ENCODE measurements around the gene FBN1. TPM values are rescaled to one million over a fixed set of nuclear protein-coding genes. Genes with fewer than 3 reads are reported as not detected.
A peak's percentile ranks its signal among the peaks of the same experiment; 100 is the strongest.

FBN1 gene
- total RNA-seq, 1 donor from 2014 or later = 1,183 TPM

DNA sequence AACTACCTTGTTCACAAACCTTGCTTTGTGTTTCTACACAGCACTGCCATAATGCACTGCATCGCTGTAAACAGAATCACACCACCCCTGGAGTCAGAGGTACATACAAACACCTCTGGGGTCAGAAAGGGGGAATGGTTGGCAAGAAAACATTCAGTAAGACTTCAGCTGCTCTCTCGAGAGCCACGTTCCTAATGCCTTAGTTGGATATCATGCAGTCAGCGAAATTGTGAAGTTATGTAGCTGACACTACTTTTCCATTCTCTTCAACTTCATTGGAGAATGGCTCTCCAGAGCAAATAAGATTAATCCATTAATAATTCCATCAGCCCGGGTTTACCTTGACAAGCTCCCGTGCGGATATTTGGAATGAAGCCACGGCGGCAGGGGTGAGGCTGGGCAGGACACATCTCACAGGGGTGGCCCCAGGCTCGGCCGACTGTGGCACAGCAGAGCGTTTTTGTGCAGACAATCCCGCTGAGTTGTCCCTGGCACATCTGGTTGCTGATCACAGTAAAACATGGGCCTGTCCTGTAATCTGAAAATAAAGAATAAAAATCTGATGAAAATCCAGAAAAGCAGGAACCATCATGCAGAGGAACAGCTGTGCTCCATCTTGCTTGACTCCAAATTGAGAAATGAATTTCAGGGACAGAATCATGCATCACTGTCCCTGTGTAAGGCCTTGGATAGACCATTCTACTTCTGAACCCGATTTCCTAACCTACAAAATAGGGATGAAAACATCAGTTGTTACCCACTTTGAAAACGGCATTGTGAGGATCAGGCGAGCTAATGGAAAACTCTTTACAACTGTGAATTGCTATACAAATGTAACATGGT, 108.0 kb downstream of the FBN1 start:
- DNase-seq (ENCODE audit: low spot score) = no peak
- H3K9me3 Mint-ChIP-seq (ENCODE audit: low read depth) = no peaks in the 10 kb centered on the region
- peak overlapping the region; percentile 81 for H3K27ac Mint-ChIP-seq (ENCODE audit: unreplicated experiment)
- H3K4me3 Mint-ChIP-seq (ENCODE audit: unreplicated experiment) = no peak overlapping the region
- peaks cover 94% of the 10 kb centered on the region for H3K4me1 Mint-ChIP-seq (ENCODE audit: low read depth)
- TF ChIP-seq CTCF (IDR thresholded peaks at IDR 0.05) = no peak
- no peaks in the 10 kb centered on the region for H3K27me3 Mint-ChIP-seq (ENCODE audit: low read depth)
- H3K36me3 Mint-ChIP-seq (ENCODE audit: low read depth) = peaks cover 43% of the 10 kb centered on the region

GRCh38 chr15:48536681-48537091, 108.8 kb downstream of the FBN1 start:
- H3K27me3 Mint-ChIP-seq (ENCODE audit: low read depth) = no peaks in the 10 kb centered on the region
- no peak for TF ChIP-seq CTCF (IDR thresholded peaks at IDR 0.05)
- no peak for DNase-seq (ENCODE audit: low spot score)

GRCh38 chr15:48533982-48534381, 111.5 kb downstream of the FBN1 start:
- H3K27ac Mint-ChIP-seq (ENCODE audit: unreplicated experiment) = peak overlapping the region; percentile 37
- DNase-seq (ENCODE audit: low spot score) = no peak
- H3K9me3 Mint-ChIP-seq (ENCODE audit: low read depth) = no peaks in the 10 kb centered on the region
- H3K4me3 Mint-ChIP-seq (ENCODE audit: unreplicated experiment) = no peak overlapping the region
- no peak for TF ChIP-seq CTCF (IDR thresholded peaks at IDR 0.05)
- H3K36me3 Mint-ChIP-seq (ENCODE audit: low read depth) = peaks cover 64% of the 10 kb centered on the region
- no peaks in the 10 kb centered on the region for H3K27me3 Mint-ChIP-seq (ENCODE audit: low read depth)
- H3K4me1 Mint-ChIP-seq (ENCODE audit: low read depth) = peaks cover 81% of the 10 kb centered on the region

More at GRCh38 chr15:48536681-48537091, 108.8 kb downstream of the FBN1 start:
- H3K9me3 Mint-ChIP-seq (ENCODE audit: low read depth) = no peaks in the 10 kb centered on the region
- H3K27ac Mint-ChIP-seq (ENCODE audit: unreplicated experiment) = peak overlapping the region; percentile 81
- H3K36me3 Mint-ChIP-seq (ENCODE audit: low read depth) = peaks cover 50% of the 10 kb centered on the region
- H3K4me3 Mint-ChIP-seq (ENCODE audit: unreplicated experiment) = peak overlapping the region; percentile 44
- H3K4me1 Mint-ChIP-seq (ENCODE audit: low read depth) = peaks cover 94% of the 10 kb centered on the region

- no peak overlapping the region for H3K4me3 Mint-ChIP-seq (ENCODE audit: unreplicated experiment)
Measured at GRCh38 chr15:48532946-48533345, 112.6 kb downstream of the FBN1 start.

DNA sequence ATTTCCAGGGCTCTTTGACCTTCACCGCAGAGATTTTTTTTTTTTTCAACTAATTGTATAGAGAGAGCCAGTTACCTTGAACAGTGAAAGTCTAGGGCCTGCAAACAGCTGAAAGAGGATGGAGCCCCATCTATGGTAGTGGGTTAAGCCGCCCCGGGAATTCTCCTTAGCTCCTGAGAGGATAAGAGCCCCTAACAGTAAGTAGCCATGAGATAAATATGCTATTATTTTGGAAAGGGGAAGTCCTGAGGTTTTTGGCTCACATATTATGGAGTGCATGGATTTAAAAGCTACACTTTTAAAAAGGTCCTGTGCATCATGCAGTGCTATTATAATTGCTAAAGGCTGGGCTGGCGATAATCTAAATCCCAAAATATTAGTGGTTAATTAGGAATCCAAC, 115.0 kb downstream of the FBN1 start:
- no peak overlapping the region for H3K4me3 Mint-ChIP-seq (ENCODE audit: unreplicated experiment)
- no peaks in the 10 kb centered on the region for H3K9me3 Mint-ChIP-seq (ENCODE audit: low read depth)
- H3K4me1 Mint-ChIP-seq (ENCODE audit: low read depth) = peaks cover 61% of the 10 kb centered on the region
- TF ChIP-seq CTCF (IDR thresholded peaks at IDR 0.05) = no peak
- no peaks in the 10 kb centered on the region for H3K27me3 Mint-ChIP-seq (ENCODE audit: low read depth)
- DNase-seq (ENCODE audit: low spot score) = no peak
- peak overlapping the region; percentile 23 for H3K27ac Mint-ChIP-seq (ENCODE audit: unreplicated experiment)
- peaks cover 73% of the 10 kb centered on the region for H3K36me3 Mint-ChIP-seq (ENCODE audit: low read depth)

More at GRCh38 chr15:48532946-48533345, 112.6 kb downstream of the FBN1 start:
- peak overlapping the region; percentile 37 for H3K27ac Mint-ChIP-seq (ENCODE audit: unreplicated experiment)
- DNase-seq (ENCODE audit: low spot score) = no peak
- no peaks in the 10 kb centered on the region for H3K27me3 Mint-ChIP-seq (ENCODE audit: low read depth)
- no peak for TF ChIP-seq CTCF (IDR thresholded peaks at IDR 0.05)
- no peaks in the 10 kb centered on the region for H3K9me3 Mint-ChIP-seq (ENCODE audit: low read depth)
- peaks cover 73% of the 10 kb centered on the region for H3K4me1 Mint-ChIP-seq (ENCODE audit: low read depth)
- peaks cover 68% of the 10 kb centered on the region for H3K36me3 Mint-ChIP-seq (ENCODE audit: low read depth)

Data from chondrocyte (in vitro differentiated cells).